ENCODE data around the gene RTL9.
"Not testable (repeated sequence)": the region's sequence is repeated elsewhere in the genome, so short reads cannot be mapped to it uniquely, and the experiment has no call there.

The RTL9 gene

DNA sequence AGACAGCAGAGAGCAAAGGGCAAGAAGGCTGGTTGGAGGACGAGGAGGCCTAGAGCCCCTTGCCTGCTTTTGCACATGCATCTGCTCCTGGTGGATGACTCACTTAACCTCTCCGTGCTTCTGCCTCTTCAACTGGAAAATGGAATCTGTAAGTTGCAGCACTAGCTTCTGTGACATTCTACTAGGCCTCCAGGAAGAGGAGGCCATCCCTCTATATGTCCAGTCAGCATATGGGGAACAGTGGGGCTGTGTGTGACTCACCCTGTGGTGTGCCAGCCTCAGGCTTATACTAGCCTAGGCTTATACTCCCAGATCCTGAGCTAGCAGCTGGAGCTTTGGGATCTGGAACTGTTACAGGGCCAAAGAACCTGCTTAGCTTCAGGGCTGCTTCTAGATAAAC is 36.0 kb downstream of the RTL9 start:
- no peaks in the 10 kb centered on the region for H3K4me1 Mint-ChIP-seq
- no peaks in the 10 kb centered on the region for H3K36me3 Mint-ChIP-seq
- no peak for ATAC-seq
- H3K27me3 Mint-ChIP-seq = peaks cover 3% of the 10 kb centered on the region
- H3K4me3 Mint-ChIP-seq = no peak overlapping the region
- H3K27ac Mint-ChIP-seq = no peak overlapping the region
- H3K9me3 Mint-ChIP-seq = no peaks in the 10 kb centered on the region

DNA sequence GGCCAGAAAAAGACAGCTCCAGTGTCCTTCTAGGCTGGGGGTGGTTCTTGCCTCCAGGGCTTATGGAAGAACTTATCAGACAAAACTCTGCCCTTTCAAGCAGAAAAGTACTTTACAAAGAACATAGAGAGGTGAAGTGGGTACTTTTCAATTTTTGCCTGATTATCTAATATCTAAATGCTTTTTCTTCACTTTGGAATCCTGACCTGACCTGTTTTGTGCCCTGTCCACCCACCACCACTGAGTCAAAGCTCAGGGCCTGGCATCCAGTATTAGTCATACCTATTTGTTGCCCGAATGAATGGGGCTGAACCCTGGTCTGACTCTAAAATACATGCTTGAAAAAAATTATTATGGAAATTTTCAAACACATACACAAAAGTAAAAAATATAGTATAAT is 37.2 kb downstream of the RTL9 start:
- Mint-ChIP-seq H3K4me3 (no peak overlapping the region), H3K9me3 (no peaks in the 10 kb centered on the region), H3K27me3 (no peaks in the 10 kb centered on the region), H3K4me1 (no peaks in the 10 kb centered on the region), H3K27ac (no peak overlapping the region), H3K36me3 (no peaks in the 10 kb centered on the region)
- ATAC-seq = no peak

DNA sequence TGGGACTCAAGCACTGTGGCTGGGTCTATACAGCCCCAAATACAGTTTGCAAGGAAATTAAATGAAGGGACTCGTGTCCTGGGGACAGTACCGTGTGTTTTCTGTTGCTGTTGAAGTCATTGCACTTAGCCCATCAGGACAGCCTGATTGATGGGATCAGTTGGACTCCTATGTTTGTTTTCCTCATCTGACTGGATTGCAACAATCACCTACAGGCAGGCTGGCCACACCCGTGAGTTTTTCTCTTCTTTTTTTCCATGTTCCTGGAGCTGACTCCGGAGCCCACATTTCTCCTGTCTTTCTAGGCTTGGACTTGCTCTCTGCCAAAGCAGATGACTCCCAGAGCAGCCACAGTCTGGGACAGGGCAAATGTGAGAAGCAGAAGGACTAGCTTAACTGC is 38.1 kb downstream of the RTL9 start:
- H3K9me3 Mint-ChIP-seq = no peaks in the 10 kb centered on the region
- peaks cover 3% of the 10 kb centered on the region for H3K27me3 Mint-ChIP-seq
- H3K4me1 Mint-ChIP-seq = no peaks in the 10 kb centered on the region
- no peak for ATAC-seq
- no peak overlapping the region for H3K4me3 Mint-ChIP-seq
- H3K36me3 Mint-ChIP-seq = no peaks in the 10 kb centered on the region
- no peak overlapping the region for H3K27ac Mint-ChIP-seq

GRCh38 chrX:110397339-110397738 is 38.7 kb downstream of the RTL9 start:
- Mint-ChIP-seq H3K36me3 (no peaks in the 10 kb centered on the region), H3K4me3 (no peak overlapping the region), H3K27me3 (peaks cover 9% of the 10 kb centered on the region), H3K9me3 (no peaks in the 10 kb centered on the region), H3K4me1 (no peaks in the 10 kb centered on the region), H3K27ac (no peak overlapping the region)
- ATAC-seq = no peak

DNA sequence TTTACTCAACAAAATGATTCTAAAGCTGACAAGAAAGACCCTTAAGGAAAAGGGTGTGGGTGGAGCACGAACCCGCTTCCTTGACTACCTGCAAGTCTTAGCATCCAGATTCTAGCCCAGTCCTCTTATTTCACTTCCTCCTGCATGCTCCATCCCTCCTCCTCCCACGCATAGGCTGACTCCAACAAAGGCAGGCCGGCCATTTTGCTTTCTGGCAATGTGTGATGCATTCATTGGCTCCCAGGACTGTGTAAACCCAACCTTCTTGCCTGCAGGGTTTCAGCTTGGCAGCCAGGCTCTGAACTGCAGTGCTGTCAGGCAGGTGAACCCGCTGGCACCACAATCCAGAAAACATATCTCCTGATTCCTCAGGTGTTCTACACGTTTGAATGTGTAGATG is 39.3 kb downstream of the RTL9 start:
- peaks cover 9% of the 10 kb centered on the region for H3K27me3 Mint-ChIP-seq
- H3K4me3 Mint-ChIP-seq = no peak overlapping the region
- no peak overlapping the region for H3K27ac Mint-ChIP-seq
- no peaks in the 10 kb centered on the region for H3K4me1 Mint-ChIP-seq
- H3K9me3 Mint-ChIP-seq = no peaks in the 10 kb centered on the region
- no peaks in the 10 kb centered on the region for H3K36me3 Mint-ChIP-seq
- no peak for ATAC-seq

DNA sequence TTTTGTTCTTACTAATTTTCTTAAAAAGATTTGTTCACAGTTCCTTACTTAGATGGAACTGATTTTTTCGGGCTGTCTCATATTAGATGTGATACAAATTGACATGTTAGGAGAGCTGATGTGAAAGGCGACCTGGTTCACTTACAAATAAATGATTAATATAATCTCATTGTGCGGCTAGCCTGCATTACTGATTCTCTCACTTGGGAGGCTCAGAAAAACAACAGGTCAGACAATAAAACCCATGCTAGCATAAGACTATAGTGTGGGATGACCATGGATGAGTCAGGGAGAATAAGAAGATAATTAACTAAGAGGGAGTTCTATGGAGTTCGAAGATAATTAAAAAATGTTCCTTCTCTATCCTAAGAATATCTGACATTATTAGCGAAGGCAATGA is 40.8 kb downstream of the RTL9 start:
- Mint-ChIP-seq H3K4me1 (no peaks in the 10 kb centered on the region), H3K27ac (no peak overlapping the region), H3K9me3 (no peaks in the 10 kb centered on the region), H3K27me3 (peaks cover 9% of the 10 kb centered on the region), H3K36me3 (no peaks in the 10 kb centered on the region), H3K4me3 (no peak overlapping the region)
- no peak for ATAC-seq

GRCh38 chrX:110399966-110400365 is 41.3 kb downstream of the RTL9 start:
- no peaks in the 10 kb centered on the region for H3K4me1 Mint-ChIP-seq
- no peak for ATAC-seq
- H3K27ac Mint-ChIP-seq = no peak overlapping the region
- no peaks in the 10 kb centered on the region for H3K36me3 Mint-ChIP-seq
- peaks cover 9% of the 10 kb centered on the region for H3K27me3 Mint-ChIP-seq
- no peaks in the 10 kb centered on the region for H3K9me3 Mint-ChIP-seq
- H3K4me3 Mint-ChIP-seq = no peak overlapping the region

- no peaks in the 10 kb centered on the region for H3K36me3 Mint-ChIP-seq
- H3K27me3 Mint-ChIP-seq = peaks cover 9% of the 10 kb centered on the region
- H3K4me1 Mint-ChIP-seq = no peaks in the 10 kb centered on the region
- no peaks in the 10 kb centered on the region for H3K9me3 Mint-ChIP-seq
- H3K27ac Mint-ChIP-seq = no peak overlapping the region
- H3K4me3 Mint-ChIP-seq = no peak overlapping the region
- ATAC-seq = no peak
Observed at GRCh38 chrX:110401135-110401534, 42.5 kb downstream of the RTL9 start.

GRCh38 chrX:110402091-110402849 is 43.6 kb downstream of the RTL9 start:
- H3K36me3 Mint-ChIP-seq = no peaks in the 10 kb centered on the region
- H3K27ac Mint-ChIP-seq = no peak overlapping the region
- no peak overlapping the region for H3K4me3 Mint-ChIP-seq
- H3K27me3 Mint-ChIP-seq = peaks cover 9% of the 10 kb centered on the region
- no peaks in the 10 kb centered on the region for H3K4me1 Mint-ChIP-seq
- no peak for ATAC-seq
- H3K9me3 Mint-ChIP-seq = no peaks in the 10 kb centered on the region

DNA sequence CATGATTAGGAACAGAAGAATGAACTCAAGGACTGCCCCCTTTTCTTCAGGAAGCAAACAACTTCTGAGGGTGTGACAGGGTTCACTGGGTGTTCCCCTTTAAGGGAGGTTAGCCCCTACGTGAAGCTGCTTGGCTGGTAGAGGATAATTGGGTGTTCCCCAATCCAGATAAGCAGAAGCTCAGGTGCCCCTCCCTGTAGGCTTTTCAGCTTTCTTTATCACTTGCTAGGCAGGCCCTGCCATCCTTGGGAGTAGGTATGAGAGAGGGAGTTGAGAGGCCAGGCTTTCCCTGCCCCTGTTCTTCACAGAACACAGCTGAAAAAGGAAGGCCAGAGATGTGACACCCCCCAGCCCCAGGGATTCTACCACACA is 44.2 kb downstream of the RTL9 start:
- H3K27ac Mint-ChIP-seq = no peak overlapping the region
- ATAC-seq = no peak
- H3K4me3 Mint-ChIP-seq = no peak overlapping the region
- H3K4me1 Mint-ChIP-seq = no peaks in the 10 kb centered on the region
- no peaks in the 10 kb centered on the region for H3K9me3 Mint-ChIP-seq
- H3K27me3 Mint-ChIP-seq = peaks cover 9% of the 10 kb centered on the region
- no peaks in the 10 kb centered on the region for H3K36me3 Mint-ChIP-seq

- no peaks in the 10 kb centered on the region for H3K9me3 Mint-ChIP-seq
- no peaks in the 10 kb centered on the region for H3K36me3 Mint-ChIP-seq
- no peak overlapping the region for H3K27ac Mint-ChIP-seq
- no peaks in the 10 kb centered on the region for H3K4me1 Mint-ChIP-seq
- H3K4me3 Mint-ChIP-seq = no peak overlapping the region
- H3K27me3 Mint-ChIP-seq = peaks cover 9% of the 10 kb centered on the region
- ATAC-seq = no peak
Observed at GRCh38 chrX:110403441-110404238, 45.0 kb downstream of the RTL9 start.

GRCh38 chrX:110404376-110404775 is 45.7 kb downstream of the RTL9 start:
- H3K27me3 Mint-ChIP-seq = peaks cover 9% of the 10 kb centered on the region
- H3K27ac Mint-ChIP-seq = no peak overlapping the region
- no peaks in the 10 kb centered on the region for H3K9me3 Mint-ChIP-seq
- no peak for ATAC-seq
- no peaks in the 10 kb centered on the region for H3K4me1 Mint-ChIP-seq
- no peak overlapping the region for H3K4me3 Mint-ChIP-seq
- H3K36me3 Mint-ChIP-seq = no peaks in the 10 kb centered on the region

GRCh38 chrX:110406250-110406649 is 47.6 kb downstream of the RTL9 start:
- not testable (repeated sequence) for H3K27me3 Mint-ChIP-seq, ATAC-seq, H3K27ac Mint-ChIP-seq, H3K9me3 Mint-ChIP-seq, H3K4me1 Mint-ChIP-seq, H3K36me3 Mint-ChIP-seq, H3K4me3 Mint-ChIP-seq

DNA sequence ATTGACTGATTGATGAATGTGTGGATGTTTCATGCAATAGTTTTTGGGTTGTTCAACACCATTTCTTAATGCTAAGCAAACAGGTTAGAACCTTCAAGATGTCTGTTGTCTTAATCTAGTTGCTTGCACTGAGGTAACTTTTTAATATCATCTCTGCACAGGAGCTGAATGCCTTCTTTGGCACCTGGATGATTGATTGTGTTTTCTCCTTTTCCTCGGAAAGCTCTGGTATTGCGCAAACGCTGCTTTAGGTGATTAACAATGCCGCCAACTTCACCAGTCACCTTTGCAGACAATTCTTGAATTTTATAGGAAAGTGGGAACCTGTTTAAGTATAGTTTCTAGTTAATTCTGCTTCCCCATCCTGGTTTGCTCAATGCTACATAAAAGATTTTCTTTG is 48.2 kb downstream of the RTL9 start:
- H3K36me3 Mint-ChIP-seq = no peaks in the 10 kb centered on the region
- peaks cover 5% of the 10 kb centered on the region for H3K27me3 Mint-ChIP-seq
- no peaks in the 10 kb centered on the region for H3K4me1 Mint-ChIP-seq
- H3K27ac Mint-ChIP-seq = no peak overlapping the region
- ATAC-seq = no peak
- H3K9me3 Mint-ChIP-seq = no peaks in the 10 kb centered on the region
- H3K4me3 Mint-ChIP-seq = no peak overlapping the region

DNA sequence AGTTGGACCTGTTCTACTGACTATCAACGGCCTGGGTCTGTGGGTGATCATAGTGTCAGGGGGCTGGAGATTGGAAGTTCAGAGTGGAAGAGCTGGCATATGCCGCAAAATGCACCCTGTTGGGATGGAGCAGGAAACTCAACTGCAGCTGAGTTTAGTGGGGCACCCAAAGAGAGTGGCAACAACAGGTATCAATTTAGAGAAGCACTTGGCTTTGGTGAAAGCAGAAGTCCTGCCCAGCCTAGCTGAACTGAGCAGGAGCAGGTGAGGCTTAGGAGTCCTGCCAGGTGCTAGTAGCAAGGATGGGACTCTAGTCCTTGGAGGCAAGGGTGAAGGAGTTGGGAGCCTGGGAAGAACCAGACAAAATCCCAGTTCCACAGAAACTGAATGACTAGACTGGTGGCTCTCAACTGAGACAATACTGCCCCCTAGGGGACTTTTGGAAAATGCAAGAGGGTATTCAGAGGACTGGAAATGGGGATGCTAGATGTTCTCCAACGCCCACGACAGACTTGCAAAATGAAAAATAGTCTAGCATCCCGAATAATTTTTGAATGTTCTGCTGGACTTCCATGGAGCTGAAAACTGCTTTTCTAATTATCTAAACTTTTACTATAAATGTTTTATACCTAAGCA is 49.4 kb downstream of the RTL9 start:
- no peak for ATAC-seq
- peaks cover 4% of the 10 kb centered on the region for H3K27me3 Mint-ChIP-seq
- no peak overlapping the region for H3K4me3 Mint-ChIP-seq
- H3K27ac Mint-ChIP-seq = no peak overlapping the region
- H3K4me1 Mint-ChIP-seq = peaks cover 3% of the 10 kb centered on the region
- no peaks in the 10 kb centered on the region for H3K36me3 Mint-ChIP-seq
- no peaks in the 10 kb centered on the region for H3K9me3 Mint-ChIP-seq

All from stimulated activated memory B cell treated with anti-CD40 and anti-IgM and Interleukin-4, amounts not matched to agents 10 μg/mL and 1 μg/mL and 100 μg/mL, for 72 hours (primary cell).